ENCODE measurements around the gene ETV6.

DNA sequence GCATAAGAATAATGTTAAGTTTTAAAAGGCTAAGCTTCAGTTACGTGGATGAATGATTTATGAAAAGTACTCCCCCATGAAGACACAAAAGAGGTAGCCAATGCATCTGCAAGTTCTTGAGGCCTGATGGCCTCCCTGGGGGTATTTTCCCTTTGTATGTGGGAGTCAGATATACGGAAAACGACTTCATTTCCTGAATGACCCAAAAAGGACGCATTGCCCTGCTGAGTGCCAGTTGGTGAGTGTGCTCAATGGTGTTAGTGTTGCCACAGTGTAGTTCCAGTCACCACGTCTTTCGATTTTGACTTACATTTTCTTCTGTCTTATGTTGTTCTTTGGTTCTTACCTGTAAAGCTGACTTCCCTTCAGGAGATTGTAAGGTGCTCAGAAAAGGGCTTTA lies 8.0 kb downstream of the ETV6 start:
- TF ChIP-seq, protein P1, sequence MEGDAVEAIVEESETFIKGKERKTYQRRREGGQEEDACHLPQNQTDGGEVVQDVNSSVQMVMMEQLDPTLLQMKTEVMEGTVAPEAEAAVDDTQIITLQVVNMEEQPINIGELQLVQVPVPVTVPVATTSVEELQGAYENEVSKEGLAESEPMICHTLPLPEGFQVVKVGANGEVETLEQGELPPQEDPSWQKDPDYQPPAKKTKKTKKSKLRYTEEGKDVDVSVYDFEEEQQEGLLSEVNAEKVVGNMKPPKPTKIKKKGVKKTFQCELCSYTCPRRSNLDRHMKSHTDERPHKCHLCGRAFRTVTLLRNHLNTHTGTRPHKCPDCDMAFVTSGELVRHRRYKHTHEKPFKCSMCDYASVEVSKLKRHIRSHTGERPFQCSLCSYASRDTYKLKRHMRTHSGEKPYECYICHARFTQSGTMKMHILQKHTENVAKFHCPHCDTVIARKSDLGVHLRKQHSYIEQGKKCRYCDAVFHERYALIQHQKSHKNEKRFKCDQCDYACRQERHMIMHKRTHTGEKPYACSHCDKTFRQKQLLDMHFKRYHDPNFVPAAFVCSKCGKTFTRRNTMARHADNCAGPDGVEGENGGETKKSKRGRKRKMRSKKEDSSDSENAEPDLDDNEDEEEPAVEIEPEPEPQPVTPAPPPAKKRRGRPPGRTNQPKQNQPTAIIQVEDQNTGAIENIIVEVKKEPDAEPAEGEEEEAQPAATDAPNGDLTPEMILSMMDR (conservative IDR thresholded peaks at IDR 0.05; ENCODE audit: low read length), result no peak
- no peak for TF ChIP-seq EZH2phosphoT487 (IDR thresholded peaks at IDR 0.05; ENCODE audit: borderline replicate concordance, low read depth, low read length)
